ENCODE results near the gene FLOT1. TPM values are rescaled to one million over a fixed set of nuclear protein-coding genes. Genes with fewer than 3 reads are reported as not detected.

Gene FLOT1
- total RNA-seq, 1 experiment from 2014 or later: 110 TPM

DNA sequence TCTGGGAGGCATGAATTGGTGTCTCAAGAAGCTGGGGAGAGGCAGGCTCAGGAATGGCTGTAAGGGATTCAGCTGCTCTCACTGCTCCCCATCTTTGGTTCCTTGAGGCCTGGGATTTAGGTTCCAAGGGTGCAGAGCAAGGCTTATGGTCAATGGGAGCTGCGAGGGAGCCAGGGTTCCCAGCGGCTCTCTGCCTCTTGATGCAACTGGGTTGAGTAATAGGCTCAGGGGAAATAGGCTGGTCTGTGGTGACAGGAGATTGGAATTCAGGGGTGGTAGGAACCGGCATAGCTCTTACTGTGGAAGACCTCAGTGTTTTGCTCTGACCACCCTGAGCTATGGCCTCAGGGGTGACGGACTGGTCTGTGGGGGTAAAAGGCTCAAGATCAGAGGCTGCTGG lies 38.7 kb downstream of the FLOT1 start (continued):
- TF ChIP-seq, protein P1, sequence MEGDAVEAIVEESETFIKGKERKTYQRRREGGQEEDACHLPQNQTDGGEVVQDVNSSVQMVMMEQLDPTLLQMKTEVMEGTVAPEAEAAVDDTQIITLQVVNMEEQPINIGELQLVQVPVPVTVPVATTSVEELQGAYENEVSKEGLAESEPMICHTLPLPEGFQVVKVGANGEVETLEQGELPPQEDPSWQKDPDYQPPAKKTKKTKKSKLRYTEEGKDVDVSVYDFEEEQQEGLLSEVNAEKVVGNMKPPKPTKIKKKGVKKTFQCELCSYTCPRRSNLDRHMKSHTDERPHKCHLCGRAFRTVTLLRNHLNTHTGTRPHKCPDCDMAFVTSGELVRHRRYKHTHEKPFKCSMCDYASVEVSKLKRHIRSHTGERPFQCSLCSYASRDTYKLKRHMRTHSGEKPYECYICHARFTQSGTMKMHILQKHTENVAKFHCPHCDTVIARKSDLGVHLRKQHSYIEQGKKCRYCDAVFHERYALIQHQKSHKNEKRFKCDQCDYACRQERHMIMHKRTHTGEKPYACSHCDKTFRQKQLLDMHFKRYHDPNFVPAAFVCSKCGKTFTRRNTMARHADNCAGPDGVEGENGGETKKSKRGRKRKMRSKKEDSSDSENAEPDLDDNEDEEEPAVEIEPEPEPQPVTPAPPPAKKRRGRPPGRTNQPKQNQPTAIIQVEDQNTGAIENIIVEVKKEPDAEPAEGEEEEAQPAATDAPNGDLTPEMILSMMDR (IDR thresholded peaks at IDR 0.05): no peak
- TF ChIP-seq TEAD1 (CRISPR knock-in tag; IDR thresholded peaks at IDR 0.05) (no peak), NFYB (CRISPR knock-in tag; conservative IDR thresholded peaks at IDR 0.05; ENCODE audit: low read depth) (no peak), ZNF138 (CRISPR knock-in tag; conservative IDR thresholded peaks at IDR 0.05) (no peak), ZBTB21 (CRISPR knock-in tag; IDR thresholded peaks at IDR 0.05; ENCODE audit: borderline replicate concordance) (no peak), JUN (CRISPR knock-in tag; IDR thresholded peaks at IDR 0.05) (no peak), GRHL2 (CRISPR knock-in tag; IDR thresholded peaks at IDR 0.05; ENCODE audit: insufficient replicate concordance, severe bottlenecking) (no peak), ZNF219 (CRISPR knock-in tag; IDR thresholded peaks at IDR 0.05; ENCODE audit: borderline replicate concordance) (no peak), GTF2I (CRISPR knock-in tag; conservative IDR thresholded peaks at IDR 0.05) (no peak)
- TF ChIP-seq, protein P2, sequence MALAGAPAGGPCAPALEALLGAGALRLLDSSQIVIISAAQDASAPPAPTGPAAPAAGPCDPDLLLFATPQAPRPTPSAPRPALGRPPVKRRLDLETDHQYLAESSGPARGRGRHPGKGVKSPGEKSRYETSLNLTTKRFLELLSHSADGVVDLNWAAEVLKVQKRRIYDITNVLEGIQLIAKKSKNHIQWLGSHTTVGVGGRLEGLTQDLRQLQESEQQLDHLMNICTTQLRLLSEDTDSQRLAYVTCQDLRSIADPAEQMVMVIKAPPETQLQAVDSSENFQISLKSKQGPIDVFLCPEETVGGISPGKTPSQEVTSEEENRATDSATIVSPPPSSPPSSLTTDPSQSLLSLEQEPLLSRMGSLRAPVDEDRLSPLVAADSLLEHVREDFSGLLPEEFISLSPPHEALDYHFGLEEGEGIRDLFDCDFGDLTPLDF (CRISPR knock-in tag; IDR thresholded peaks at IDR 0.05): no peak
- TF ChIP-seq, protein P3, sequence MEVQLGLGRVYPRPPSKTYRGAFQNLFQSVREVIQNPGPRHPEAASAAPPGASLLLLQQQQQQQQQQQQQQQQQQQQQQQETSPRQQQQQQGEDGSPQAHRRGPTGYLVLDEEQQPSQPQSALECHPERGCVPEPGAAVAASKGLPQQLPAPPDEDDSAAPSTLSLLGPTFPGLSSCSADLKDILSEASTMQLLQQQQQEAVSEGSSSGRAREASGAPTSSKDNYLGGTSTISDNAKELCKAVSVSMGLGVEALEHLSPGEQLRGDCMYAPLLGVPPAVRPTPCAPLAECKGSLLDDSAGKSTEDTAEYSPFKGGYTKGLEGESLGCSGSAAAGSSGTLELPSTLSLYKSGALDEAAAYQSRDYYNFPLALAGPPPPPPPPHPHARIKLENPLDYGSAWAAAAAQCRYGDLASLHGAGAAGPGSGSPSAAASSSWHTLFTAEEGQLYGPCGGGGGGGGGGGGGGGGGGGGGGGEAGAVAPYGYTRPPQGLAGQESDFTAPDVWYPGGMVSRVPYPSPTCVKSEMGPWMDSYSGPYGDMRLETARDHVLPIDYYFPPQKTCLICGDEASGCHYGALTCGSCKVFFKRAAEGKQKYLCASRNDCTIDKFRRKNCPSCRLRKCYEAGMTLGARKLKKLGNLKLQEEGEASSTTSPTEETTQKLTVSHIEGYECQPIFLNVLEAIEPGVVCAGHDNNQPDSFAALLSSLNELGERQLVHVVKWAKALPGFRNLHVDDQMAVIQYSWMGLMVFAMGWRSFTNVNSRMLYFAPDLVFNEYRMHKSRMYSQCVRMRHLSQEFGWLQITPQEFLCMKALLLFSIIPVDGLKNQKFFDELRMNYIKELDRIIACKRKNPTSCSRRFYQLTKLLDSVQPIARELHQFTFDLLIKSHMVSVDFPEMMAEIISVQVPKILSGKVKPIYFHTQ (CRISPR knock-in tag; IDR thresholded peaks at IDR 0.05): no peak
- TF ChIP-seq, protein P4, sequence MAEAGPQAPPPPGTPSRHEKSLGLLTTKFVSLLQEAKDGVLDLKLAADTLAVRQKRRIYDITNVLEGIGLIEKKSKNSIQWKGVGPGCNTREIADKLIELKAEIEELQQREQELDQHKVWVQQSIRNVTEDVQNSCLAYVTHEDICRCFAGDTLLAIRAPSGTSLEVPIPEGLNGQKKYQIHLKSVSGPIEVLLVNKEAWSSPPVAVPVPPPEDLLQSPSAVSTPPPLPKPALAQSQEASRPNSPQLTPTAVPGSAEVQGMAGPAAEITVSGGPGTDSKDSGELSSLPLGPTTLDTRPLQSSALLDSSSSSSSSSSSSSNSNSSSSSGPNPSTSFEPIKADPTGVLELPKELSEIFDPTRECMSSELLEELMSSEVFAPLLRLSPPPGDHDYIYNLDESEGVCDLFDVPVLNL (CRISPR knock-in tag; IDR thresholded peaks at IDR 0.05; ENCODE audit: borderline replicate concordance, low read depth): no peak
- TF ChIP-seq, protein P5, sequence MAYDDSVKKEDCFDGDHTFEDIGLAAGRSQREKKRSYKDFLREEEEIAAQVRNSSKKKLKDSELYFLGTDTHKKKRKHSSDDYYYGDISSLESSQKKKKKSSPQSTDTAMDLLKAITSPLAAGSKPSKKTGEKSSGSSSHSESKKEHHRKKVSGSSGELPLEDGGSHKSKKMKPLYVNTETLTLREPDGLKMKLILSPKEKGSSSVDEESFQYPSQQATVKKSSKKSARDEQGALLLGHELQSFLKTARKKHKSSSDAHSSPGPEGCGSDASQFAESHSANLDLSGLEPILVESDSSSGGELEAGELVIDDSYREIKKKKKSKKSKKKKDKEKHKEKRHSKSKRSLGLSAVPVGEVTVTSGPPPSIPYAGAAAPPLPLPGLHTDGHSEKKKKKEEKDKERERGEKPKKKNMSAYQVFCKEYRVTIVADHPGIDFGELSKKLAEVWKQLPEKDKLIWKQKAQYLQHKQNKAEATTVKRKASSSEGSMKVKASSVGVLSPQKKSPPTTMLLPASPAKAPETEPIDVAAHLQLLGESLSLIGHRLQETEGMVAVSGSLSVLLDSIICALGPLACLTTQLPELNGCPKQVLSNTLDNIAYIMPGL (CRISPR knock-in tag; IDR thresholded peaks at IDR 0.05): no peak

DNA sequence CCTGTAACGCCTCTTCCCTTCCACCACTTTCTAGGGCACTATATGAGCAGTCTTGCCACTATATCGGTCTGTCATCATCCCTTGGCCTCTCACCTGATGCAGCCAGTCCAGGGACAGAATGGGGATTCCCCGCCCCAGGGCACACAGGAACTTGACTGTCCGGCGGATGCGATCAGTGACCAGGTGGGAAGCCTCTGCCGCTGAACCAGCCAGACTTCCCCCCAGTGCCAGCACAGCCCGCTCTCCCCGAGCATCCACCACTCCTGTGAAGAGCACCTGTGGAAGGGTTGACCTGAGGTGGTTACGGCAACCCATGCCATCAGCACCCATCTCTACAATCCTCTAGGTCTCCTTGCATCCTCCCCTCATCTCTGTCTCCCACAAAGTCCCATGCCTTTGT lies 39.5 kb downstream of the FLOT1 start:
- Mint-ChIP-seq H3K27me3 (ENCODE audit: low read depth) (no peaks in the 10 kb centered on the region; the same call in 1 of the 2 replicates), H3K9me3 (no peaks in the 10 kb centered on the region), H3K36me3 (peaks cover 61% of the 10 kb centered on the region), H3K27ac (no peak overlapping the region), H3K4me1 (peaks cover 15% of the 10 kb centered on the region), H3K4me3 (no peak overlapping the region)
- CTCF ChIA-PET: interaction anchor here (1.0 to 2.4 kb wide), 3 partner anchors 14 to 31 kb away, joined by 3 to 6 read pairs (median 5); partner anchors contain the start of genes DHX16 and MDC1
- DNase-seq (ENCODE audit: low spot score): no peak
- no peak for ATAC-seq
- POLR2A ChIA-PET: interaction anchor here (0.9 to 1.6 kb wide), 3 partner anchors 7 to 18 kb away, joined by 3 to 7 read pairs (median 4); partner anchors contain the start of gene TUBB
- TF ChIP-seq ZNF671 (CRISPR knock-in tag; IDR thresholded peaks at IDR 0.05): no peak
- TF ChIP-seq NFATC4 (CRISPR knock-in tag; IDR thresholded peaks at IDR 0.05): no peak
- no peak for TF ChIP-seq TCF7 (CRISPR knock-in tag; IDR thresholded peaks at IDR 0.05; ENCODE audit: low read depth)
- TF ChIP-seq ETV6 (CRISPR knock-in tag; IDR thresholded peaks at IDR 0.05): no peak
- TF ChIP-seq, protein P6, sequence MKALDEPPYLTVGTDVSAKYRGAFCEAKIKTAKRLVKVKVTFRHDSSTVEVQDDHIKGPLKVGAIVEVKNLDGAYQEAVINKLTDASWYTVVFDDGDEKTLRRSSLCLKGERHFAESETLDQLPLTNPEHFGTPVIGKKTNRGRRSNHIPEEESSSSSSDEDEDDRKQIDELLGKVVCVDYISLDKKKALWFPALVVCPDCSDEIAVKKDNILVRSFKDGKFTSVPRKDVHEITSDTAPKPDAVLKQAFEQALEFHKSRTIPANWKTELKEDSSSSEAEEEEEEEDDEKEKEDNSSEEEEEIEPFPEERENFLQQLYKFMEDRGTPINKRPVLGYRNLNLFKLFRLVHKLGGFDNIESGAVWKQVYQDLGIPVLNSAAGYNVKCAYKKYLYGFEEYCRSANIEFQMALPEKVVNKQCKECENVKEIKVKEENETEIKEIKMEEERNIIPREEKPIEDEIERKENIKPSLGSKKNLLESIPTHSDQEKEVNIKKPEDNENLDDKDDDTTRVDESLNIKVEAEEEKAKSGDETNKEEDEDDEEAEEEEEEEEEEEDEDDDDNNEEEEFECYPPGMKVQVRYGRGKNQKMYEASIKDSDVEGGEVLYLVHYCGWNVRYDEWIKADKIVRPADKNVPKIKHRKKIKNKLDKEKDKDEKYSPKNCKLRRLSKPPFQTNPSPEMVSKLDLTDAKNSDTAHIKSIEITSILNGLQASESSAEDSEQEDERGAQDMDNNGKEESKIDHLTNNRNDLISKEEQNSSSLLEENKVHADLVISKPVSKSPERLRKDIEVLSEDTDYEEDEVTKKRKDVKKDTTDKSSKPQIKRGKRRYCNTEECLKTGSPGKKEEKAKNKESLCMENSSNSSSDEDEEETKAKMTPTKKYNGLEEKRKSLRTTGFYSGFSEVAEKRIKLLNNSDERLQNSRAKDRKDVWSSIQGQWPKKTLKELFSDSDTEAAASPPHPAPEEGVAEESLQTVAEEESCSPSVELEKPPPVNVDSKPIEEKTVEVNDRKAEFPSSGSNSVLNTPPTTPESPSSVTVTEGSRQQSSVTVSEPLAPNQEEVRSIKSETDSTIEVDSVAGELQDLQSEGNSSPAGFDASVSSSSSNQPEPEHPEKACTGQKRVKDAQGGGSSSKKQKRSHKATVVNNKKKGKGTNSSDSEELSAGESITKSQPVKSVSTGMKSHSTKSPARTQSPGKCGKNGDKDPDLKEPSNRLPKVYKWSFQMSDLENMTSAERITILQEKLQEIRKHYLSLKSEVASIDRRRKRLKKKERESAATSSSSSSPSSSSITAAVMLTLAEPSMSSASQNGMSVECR (CRISPR knock-in tag; IDR thresholded peaks at IDR 0.05; ENCODE audit: borderline replicate concordance): no peak
- no peak for TF ChIP-seq CREM (CRISPR knock-in tag; IDR thresholded peaks at IDR 0.05)
- TF ChIP-seq ZNF121 (CRISPR knock-in tag; IDR thresholded peaks at IDR 0.05): no peak
- no peak for TF ChIP-seq JAZF1 (CRISPR knock-in tag; IDR thresholded peaks at IDR 0.05)
- no peak for TF ChIP-seq ZNF317 (CRISPR knock-in tag; IDR thresholded peaks at IDR 0.05; ENCODE audit: borderline replicate concordance, low read depth)
- no peak for TF ChIP-seq NFYB (CRISPR knock-in tag; conservative IDR thresholded peaks at IDR 0.05; ENCODE audit: low read depth)
- no peak for TF ChIP-seq NR2C2 (CRISPR knock-in tag; IDR thresholded peaks at IDR 0.05)

Data from WTC11 (cell line).